Measurements from ENCODE around the gene RAMP2.

DNA sequence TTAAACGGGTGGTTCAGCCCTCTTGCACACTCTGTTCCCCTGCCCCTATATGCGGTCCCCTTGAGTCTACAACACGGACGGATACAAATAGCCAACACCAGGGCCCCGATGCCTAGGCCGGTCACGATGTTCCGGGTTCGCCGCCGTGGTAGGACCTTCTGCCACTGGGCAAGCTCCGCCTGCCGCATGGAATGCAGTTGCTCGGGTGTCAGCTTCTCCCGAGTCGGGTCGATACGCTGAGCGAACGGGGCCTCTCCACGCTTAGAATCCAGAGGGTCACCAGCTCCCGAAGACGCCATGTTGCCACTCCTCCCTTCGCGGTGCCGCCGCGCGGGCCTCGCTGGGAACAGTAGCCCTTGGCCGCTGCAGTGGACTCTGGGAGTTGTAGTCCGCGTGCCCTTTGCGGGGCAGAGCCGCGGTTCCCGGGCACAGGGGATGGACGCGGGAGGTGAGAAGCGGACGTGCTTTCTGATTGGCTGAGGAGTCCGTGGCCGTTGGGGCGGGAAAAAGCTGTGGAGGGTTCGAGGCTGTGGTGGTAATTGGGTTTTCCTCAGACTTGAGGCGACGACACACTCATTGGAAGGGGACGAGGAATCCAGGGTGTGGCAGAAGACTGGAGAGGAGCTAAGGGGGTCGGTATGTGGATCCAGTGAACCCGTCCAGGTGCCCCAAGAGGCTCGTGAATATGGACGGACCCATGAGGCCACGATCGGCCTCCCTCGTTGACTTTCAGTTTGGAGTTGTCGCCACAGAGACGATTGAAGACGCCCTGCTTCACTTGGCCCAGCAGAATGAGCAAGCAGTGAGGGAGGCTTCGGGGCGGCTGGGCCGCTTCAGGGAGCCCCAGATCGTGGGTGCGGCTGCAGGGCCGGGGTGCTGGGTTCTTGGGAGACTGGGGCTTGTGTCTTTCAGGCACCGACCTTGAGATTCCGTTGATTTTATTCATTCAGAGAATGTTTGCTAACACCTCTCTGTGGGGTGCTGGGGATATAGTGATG lies 37.7 kb downstream of the RAMP2 start, which contains the start of the genes CNTD1 and COA3:
- TF ChIP-seq, protein P1, sequence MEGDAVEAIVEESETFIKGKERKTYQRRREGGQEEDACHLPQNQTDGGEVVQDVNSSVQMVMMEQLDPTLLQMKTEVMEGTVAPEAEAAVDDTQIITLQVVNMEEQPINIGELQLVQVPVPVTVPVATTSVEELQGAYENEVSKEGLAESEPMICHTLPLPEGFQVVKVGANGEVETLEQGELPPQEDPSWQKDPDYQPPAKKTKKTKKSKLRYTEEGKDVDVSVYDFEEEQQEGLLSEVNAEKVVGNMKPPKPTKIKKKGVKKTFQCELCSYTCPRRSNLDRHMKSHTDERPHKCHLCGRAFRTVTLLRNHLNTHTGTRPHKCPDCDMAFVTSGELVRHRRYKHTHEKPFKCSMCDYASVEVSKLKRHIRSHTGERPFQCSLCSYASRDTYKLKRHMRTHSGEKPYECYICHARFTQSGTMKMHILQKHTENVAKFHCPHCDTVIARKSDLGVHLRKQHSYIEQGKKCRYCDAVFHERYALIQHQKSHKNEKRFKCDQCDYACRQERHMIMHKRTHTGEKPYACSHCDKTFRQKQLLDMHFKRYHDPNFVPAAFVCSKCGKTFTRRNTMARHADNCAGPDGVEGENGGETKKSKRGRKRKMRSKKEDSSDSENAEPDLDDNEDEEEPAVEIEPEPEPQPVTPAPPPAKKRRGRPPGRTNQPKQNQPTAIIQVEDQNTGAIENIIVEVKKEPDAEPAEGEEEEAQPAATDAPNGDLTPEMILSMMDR (IDR thresholded peaks at IDR 0.05) = peak in 1 of 5 experiments; percentile 24
- TF ChIP-seq POLR2A (IDR thresholded peaks at IDR 0.05) (peak; percentile 69), POLR2AphosphoS5 (IDR thresholded peaks at IDR 0.05) (peak; percentile 70 to 74 (median 73))
